Activated CD4-positive, CD25-positive, alpha-beta regulatory T cell treated with anti-CD3 and anti-CD28 coated beads, Interleukin-2, amount 50 U/mL, for 16 hours (primary cell): ENCODE results near the gene SRRD.
"Not testable (repeated sequence)": the region's sequence is repeated elsewhere in the genome, so short reads cannot be mapped to it uniquely, and the experiment has no call there.

Experiments used
- DNase-seq: peaks from one replicate; pipeline ENCODE4 v3.0.0-alpha.2; 2020; ENCODE audit warnings: low read depth, low spot score

Gene SRRD

DNA sequence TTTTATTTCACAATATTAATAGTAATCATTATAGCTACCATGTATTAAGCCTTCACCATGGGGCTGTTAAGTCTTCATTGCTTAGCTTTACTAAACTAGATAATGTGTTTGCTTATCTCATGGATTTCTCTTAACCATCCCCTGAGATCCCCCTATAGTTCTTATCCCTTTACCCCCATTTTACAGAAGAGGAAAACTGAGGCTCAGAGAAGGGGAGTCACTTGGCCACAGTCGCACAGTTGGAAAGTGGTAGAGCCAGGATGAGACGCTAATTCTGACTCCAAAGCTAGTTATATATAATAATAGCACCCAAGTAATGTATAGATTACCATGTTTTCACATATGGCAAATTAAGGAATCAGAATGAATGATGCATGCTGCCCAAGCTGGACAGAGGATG lies 38.3 kb downstream of the SRRD start:
- no peak for DNase-seq

DNA sequence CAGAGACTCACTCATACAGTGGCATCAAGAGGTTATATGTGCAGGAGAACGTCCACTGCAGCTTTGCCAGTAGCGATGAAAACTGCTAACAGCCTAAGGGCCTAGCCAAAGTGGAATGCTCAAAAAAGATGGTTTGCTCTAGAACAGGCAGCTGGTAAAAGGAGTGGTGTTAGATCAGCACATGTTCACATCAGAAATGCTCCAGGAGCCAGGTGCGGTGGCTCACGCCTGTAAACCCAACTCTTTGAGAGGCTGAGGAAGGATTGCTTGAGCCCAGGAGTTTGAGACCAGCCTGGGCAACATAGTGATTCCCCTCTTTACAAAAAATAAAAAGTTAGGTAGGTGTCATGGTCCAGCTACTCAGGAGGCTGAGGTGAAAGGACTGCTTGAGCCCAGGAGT lies 38.9 kb downstream of the SRRD start:
- DNase-seq: no peak

- no peak for DNase-seq
Observed at GRCh38 chr22:26524870-26525269, 41.2 kb downstream of the SRRD start.

- DNase-seq: no peak
Observed at GRCh38 chr22:26525946-26526564, 42.4 kb downstream of the SRRD start.

DNA sequence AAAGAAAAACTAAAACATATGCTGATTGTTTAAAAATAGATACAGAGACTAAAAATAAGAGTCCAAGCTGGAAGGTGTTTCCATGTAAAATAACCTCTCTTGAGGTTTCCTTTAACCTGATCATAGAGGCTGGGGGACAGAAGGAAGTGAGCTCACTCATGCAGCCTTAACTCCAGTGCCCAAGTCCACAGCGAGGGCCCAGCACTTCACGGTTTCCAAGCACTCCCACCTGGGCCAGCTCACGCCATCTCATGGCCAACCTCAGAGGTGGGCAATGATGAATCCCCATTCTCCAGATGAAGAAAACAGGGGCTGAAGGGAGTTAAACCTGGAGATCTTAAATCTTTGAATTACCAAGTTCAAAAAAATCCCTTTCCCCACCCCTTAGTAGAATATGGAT lies 43.5 kb downstream of the SRRD start:
- DNase-seq: no peak

GRCh38 chr22:26527574-26528465 lies 44.1 kb downstream of the SRRD start:
- no peak for DNase-seq

GRCh38 chr22:26528518-26528917 lies 44.8 kb downstream of the SRRD start:
- DNase-seq: not testable (repeated sequence)

- DNase-seq: no peak
Observed at GRCh38 chr22:26529345-26529744, 45.7 kb downstream of the SRRD start.

DNA sequence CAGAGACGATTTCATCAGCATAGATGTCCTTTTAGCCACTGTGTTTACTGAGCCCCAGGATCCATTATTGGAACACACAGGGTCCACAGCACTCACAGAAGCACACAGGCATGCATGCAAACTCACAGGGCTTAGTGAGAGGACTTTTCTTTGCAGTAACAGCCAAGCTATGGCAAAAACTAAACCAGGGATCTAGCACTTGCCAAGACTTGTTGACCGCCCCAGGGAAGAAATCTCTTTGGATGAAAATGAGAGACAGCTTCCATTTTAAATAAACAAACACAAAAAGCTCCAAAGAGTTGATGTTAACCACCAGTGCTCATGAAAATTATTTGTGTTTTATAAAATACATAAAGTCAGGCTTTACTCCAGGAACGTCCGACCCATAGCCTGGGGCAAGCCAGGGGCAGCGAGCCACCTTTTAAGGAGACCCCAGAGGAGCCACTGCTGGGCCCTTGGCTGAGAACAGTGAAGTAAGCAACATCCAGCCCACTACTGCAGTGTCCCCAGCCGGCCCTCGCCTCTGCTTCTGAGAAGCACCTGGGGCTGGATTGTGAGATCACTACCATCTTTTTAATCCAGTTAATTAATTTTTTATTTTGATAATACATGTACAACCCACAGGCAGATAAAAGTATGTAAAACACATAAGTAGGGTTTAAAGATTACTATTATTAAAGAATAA lies 50.6 kb downstream of the SRRD start:
- no peak for DNase-seq

GRCh38 chr22:26534874-26535602 lies 51.4 kb downstream of the SRRD start:
- no peak for DNase-seq

- DNase-seq: no peak
Observed at GRCh38 chr22:26535603-26535908, 51.9 kb downstream of the SRRD start.

- no peak for DNase-seq
Observed at GRCh38 chr22:26536056-26536761, 52.5 kb downstream of the SRRD start.

- DNase-seq: no peak
Observed at GRCh38 chr22:26536762-26537134, 53.1 kb downstream of the SRRD start.

GRCh38 chr22:26540119-26540518 lies 56.4 kb downstream of the SRRD start:
- no peak for DNase-seq

DNA sequence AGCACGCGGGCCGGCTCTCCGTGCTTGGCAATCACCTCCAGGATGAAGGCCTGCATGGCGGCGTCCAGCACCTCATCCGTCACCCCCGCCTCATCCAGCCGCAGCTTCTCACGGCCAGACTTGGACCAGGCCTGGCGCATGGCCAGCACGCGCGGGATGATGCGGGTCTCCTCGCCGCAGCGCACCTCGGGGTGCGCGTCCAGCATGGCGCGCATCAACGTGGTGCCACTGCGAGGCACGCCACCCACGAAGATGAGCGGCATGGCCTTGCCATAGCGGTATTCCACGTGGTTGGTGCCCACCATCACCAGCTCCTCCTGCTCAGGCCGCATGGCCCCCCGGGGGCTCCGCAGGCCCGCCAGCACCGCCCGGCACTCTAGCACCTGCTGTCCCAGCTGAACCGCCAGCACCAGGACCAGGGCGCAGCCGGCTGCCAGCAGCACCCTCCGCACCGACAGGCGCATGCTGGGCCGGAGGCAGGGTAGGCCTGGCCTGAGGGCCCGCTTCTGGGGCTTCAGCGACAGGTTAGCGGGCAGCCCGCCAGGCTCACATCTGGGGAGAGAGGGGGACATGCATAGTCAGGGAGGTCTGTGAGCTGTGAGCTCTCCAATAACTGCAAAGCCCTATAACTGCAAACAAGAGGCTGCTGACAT lies 57.6 kb downstream of the SRRD start:
- no peak for DNase-seq

GRCh38 chr22:26542831-26543230 lies 59.2 kb downstream of the SRRD start:
- DNase-seq: no peak
